Measurements from ENCODE around the gene SELENOW. TPM values are rescaled to one million over a fixed set of nuclear protein-coding genes. Genes with fewer than 3 reads are reported as not detected.
A peak's percentile ranks its signal among the peaks of the same experiment; 100 is the strongest.
"Not testable (repeated sequence)": the region's sequence is repeated elsewhere in the genome, so short reads cannot be mapped to it uniquely, and the experiment has no call there.

Gene SELENOW
- total and polyA plus RNA-seq, 2 donors (not counting 1 experiment from before 2014, with no cell fraction given), result 47.7 to 73.7 TPM

DNA sequence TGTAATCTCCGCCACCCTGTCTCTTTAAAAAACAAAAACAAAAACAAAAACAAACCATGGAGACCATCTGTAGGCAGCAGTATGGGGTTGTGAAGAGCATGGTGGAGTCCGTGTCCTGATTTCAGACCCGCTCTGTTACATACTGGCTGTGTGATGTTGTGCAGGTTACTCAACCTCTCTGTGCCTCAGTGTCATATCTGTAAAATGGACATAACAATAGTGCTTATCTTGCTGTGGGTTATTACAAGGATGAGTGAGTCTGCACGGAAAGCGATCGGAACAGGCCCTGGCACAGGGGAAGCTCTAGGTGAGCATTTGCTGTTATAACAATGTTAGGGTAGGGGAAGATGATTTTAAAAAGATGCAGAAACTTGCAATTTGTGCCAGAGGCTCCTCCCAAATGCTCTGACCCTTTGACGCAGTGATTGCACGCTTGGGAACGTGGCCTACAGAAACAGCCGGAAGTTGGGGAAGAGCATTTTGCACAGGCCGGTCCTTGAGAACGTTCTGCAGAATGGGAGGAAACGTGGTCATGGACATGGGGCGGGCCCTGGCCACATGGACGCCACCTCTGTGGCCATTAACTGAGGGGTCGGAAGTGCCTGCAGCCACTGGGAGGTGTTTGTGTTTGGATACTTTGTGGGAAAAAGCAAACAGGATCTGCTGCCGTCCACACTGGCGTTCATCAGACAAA lies 15.7 kb upstream of the SELENOW start:
- Mint-ChIP-seq H3K27ac (no peak overlapping the region), H3K4me3 (no peak overlapping the region), H3K9me3 (ENCODE audit: insufficient read depth) (no peaks in the 10 kb centered on the region), H3K4me1 (no peaks in the 10 kb centered on the region), H3K27me3 (no peaks in the 10 kb centered on the region)
- Histone ChIP-seq H4K20me1 (ENCODE audit: control insufficient read depth, insufficient read depth, low read length, poor library complexity, severe bottlenecking) (no peaks in the 10 kb centered on the region), H3K79me2 (ENCODE audit: control insufficient read depth, insufficient read depth, low read length) (no peaks in the 10 kb centered on the region), H3K4me3 (ENCODE audit: control extremely low read depth in 1 of 5, extremely low read depth in 1 of 5, insufficient read depth in 1 of 5, low read depth in 2 of 5, low read length in 4 of 5) (no peak overlapping the region), H3K9ac (ENCODE audit: low read length) (no peak overlapping the region), H3K27me3 (replicated peaks in 1 of 4; ENCODE audit: control extremely low read depth in 1 of 4, control insufficient read depth in 3 of 4, insufficient read depth in 4 of 4, low read length in 3 of 4) (no peaks in the 10 kb centered on the region), H3K4me2 (replicated peaks; ENCODE audit: low read depth, low read length, poor library complexity, severe bottlenecking) (no peak overlapping the region), H3K36me3 (replicated peaks in 1 of 2; ENCODE audit: control extremely low read depth in 1 of 2, control insufficient read depth in 1 of 2, extremely low read depth in 1 of 2, insufficient read depth in 2 of 2, low read length in 1 of 2) (peaks cover 0 to 9% of the 10 kb centered on the region in 2 experiments), H3K9me3 (ENCODE audit: control extremely low read depth in 1 of 3, control insufficient read depth in 2 of 3, insufficient read depth in 1 of 3, low read length in 2 of 3) (peaks cover 0 to 5% (median 2%) of the 10 kb centered on the region in 3 donors), H2AFZ (ENCODE audit: insufficient read depth, low read depth, low read length, poor library complexity, severe bottlenecking) (no peak overlapping the region), H3K27ac (ENCODE audit: low read length in 2 of 2) (no peak overlapping the region), H3K4me1 (ENCODE audit: control insufficient read depth in 2 of 2, insufficient read depth in 2 of 2, low read length in 2 of 2) (no peaks in the 10 kb centered on the region)
- ATAC-seq (ENCODE audit: low read depth), result no peak
- intact Hi-C loops (cut with micrococcal nuclease), result no loop called here
- WGBS (ENCODE audit: insufficient coverage), result 92% methylated on average over 15 of the region's 18 CpGs
- DNase-seq, result peak; percentile 27
- TF ChIP-seq EZH2 (IDR thresholded peaks at IDR 0.05; ENCODE audit: borderline replicate concordance, insufficient read depth, low read depth, low read length, poor library complexity, severe bottlenecking) (no peak), CTCF (IDR thresholded peaks at IDR 0.05) (no peak)
- POLR2A ChIA-PET, result no interaction called here
- CTCF ChIA-PET, result interaction anchor here (0.5 kb wide), 1 partner anchor 29 kb away, joined by 3 read pairs; no protein-coding TSS in a partner anchor

DNA sequence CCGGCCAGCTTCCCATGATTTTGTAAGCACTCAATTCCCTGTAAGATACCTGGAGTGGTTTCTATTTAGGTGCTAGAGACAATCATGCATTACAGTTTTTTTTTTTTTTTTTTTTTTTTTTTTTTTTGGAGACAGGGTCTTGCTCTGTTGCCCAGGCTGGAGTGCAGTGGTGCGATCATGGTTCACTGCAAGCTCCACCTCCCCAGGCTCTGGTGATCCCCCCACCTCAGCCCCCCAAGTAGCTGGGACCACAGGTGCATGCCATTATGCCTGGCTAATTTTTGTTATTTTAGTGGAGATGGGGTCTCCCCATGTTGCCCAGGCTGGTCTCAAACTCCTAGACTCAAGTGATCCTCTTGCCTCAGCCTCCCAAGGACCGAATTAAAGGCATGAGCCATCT lies 13.8 kb upstream of the SELENOW start:
- H3K27me3 Mint-ChIP-seq; intact Hi-C loops (cut with micrococcal nuclease): not testable (repeated sequence)

More for the DNA sequence above, 13.8 kb upstream of the SELENOW start:
- H4K20me1 ChIP-seq (ENCODE audit: control insufficient read depth, insufficient read depth, low read length, poor library complexity, severe bottlenecking); H3K4me3 ChIP-seq (ENCODE audit: control extremely low read depth in 1 of 5, extremely low read depth in 1 of 5, insufficient read depth in 1 of 5, low read depth in 2 of 5, low read length in 4 of 5); H3K4me3 Mint-ChIP-seq; DNase-seq; H3K27me3 ChIP-seq (replicated peaks in 1 of 4; ENCODE audit: control extremely low read depth in 1 of 4, control insufficient read depth in 3 of 4, insufficient read depth in 4 of 4, low read length in 3 of 4); H3K36me3 ChIP-seq (replicated peaks in 1 of 2; ENCODE audit: control extremely low read depth in 1 of 2, control insufficient read depth in 1 of 2, extremely low read depth in 1 of 2, insufficient read depth in 2 of 2, low read length in 1 of 2); H3K27ac ChIP-seq (ENCODE audit: low read length in 2 of 2); H3K4me1 ChIP-seq (ENCODE audit: control insufficient read depth in 2 of 2, insufficient read depth in 2 of 2, low read length in 2 of 2); H3K9ac ChIP-seq (ENCODE audit: low read length); H3K9me3 ChIP-seq (ENCODE audit: control extremely low read depth in 1 of 3, control insufficient read depth in 2 of 3, insufficient read depth in 1 of 3, low read length in 2 of 3); H3K27ac Mint-ChIP-seq; ATAC-seq (ENCODE audit: low read depth); H3K4me2 ChIP-seq (replicated peaks; ENCODE audit: low read depth, low read length, poor library complexity, severe bottlenecking); POLR2A ChIA-PET; H2AFZ ChIP-seq (ENCODE audit: insufficient read depth, low read depth, low read length, poor library complexity, severe bottlenecking); H3K79me2 ChIP-seq (ENCODE audit: control insufficient read depth, insufficient read depth, low read length); H3K4me1 Mint-ChIP-seq; H3K9me3 Mint-ChIP-seq (ENCODE audit: insufficient read depth): not testable (repeated sequence)
- CTCF ChIA-PET, result interaction anchor here (5.8 kb wide), 1 partner anchor 25 kb away, joined by 43 read pairs; no protein-coding TSS in a partner anchor
- 100% methylated on average over 1 of the region's 3 CpGs for WGBS (ENCODE audit: insufficient coverage)
